ENCODE results near the gene FDXR.
"Not testable (repeated sequence)": the region's sequence is repeated elsewhere in the genome, so short reads cannot be mapped to it uniquely, and the experiment has no call there.

FDXR gene

DNA sequence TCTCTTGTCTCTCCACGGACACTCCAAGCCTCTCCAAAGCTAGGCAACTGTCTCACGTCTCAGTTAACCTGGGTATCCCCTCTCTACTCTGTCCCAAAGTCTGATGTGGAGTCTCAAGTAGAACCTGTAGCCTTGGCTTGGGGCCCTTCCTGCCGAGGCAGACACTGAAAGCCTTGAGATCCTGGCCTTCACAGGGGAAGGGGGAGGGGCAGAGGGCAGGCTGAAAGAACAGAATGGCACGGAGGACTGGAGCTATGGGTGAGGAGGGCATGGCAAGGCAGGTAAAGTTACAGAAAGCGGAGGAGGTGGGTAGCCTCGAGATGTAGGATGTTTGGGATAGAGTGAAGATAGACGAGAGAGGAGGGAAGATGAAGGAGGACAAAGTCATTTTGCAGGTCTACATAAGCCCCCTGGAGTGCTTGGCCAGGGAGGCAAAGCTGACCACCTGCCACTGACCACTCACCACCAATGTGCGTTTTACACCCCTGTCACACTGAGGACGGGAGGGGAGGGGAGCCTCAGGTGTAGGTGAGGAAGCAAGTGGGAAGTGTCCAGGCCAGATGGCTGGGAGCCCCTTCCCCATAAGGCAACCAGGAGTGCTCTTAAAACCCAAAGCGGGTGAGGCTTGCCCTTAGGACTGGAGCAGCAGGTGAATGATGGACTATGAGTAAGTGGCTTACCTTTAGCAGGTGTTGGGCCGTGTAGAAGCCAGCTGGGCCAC is 1.3 kb downstream of the FDXR start:
- DNase-seq (ENCODE audit: low read depth in 2 of 2), result no peak

- DNase-seq (ENCODE audit: low read depth in 2 of 2), result no peak
Measured at GRCh38 chr17:74870512-74870911, 2.3 kb downstream of the FDXR start.

GRCh38 chr17:74870028-74870427 is 2.8 kb downstream of the FDXR start:
- DNase-seq (ENCODE audit: low read depth in 2 of 2), result not testable (repeated sequence)

GRCh38 chr17:74868908-74869255 is 3.9 kb downstream of the FDXR start:
- no peak for DNase-seq (ENCODE audit: low read depth in 2 of 2)

DNA sequence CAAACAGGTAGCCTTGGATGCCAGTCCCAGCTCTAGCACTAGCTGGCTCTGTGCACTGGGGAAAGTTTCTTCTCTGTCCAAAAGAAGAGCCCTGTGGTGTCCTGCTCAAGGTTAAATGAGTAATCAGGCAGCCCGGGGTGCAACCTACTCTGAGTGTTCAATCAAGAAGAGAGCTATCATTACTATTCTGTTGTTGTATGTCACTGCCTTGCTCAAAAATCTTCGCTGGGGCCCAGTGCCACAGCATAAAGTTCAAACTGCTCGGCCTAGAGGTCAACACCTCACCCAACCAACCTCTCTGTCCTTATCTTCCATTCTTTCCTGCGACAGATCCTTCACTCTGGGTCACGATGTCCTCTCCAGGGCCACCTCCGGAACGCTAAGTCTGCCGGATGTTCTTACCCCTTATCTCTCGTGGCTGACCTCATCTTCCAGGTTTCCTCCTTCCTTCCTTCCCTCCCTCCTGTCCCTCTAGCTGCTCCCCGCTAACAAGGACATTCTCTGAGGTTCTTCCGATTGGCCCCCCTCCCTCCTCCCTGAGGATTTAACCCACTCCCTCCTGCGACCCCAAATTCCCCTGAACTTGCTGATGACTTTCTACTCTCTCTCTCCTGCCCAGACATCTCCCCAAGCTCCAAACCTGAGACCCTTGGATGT is 4.4 kb downstream of the FDXR start:
- DNase-seq (ENCODE audit: low read depth in 2 of 2), result no peak

- DNase-seq (ENCODE audit: low read depth in 2 of 2), result no peak
Measured at GRCh38 chr17:74866198-74866835, 6.5 kb downstream of the FDXR start.

DNA sequence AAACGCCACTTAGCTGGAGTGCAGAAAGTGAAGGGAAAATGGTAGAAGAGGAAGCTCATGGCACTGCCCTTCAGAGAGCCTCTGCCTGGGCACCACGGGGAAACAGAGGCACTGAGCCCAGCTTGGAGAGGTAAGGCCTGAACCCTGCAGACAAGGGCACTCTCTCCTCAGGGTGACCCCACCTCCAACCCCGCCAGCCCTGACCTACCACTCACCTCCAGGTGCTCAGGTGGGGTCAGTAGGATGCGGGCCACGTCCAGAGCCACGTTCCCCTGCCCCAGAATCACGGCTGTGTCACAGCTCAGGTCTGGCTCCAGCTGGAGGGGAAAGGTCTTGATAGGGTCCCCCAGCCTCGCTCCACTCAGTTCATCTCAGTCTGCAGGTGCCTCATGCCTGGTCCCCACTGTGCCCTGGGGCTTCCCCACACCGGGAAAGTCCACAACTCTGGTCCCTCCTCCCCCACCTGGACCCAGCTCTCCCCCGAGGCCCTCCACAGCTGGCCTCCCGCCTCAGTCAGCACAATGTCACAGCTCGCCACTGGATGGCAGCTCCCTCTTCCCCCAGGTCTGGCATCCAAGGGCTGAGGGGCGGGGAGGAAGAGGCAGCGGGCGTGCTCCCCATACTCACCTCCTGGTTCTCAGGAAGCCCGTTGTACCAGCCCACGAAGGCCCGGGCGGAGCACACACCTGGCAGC is 7.1 kb downstream of the FDXR start:
- no peak for DNase-seq (ENCODE audit: low read depth in 2 of 2)

DNA sequence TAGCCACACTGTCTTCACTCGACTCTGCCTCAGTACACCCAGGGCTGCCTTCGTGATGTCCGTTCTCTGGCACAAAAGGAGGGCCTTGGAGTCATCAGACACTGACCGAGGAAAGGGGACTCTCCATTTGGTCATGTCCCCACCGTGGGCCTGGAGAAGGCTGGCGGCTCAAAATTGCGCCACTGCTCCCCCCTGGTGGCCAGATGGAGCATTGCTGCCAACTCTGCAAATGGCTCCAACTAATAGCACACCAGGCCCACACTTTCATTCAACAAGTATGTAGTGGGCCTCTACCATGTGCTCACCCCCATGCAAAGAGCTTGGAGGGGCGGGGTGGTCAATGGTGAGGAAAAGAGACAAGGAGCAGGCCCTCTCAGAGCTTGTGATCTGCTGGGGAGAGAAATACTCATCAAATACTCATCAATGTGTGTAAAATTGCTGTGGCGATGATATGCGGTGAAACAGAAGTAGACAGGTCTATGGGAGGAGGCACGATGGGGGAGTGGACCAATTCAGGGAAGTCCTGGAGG is 7.9 kb downstream of the FDXR start:
- peak; percentile 51 to 68 for DNase-seq (ENCODE audit: low read depth in 2 of 2)

GRCh38 chr17:74864297-74864865 is 8.4 kb downstream of the FDXR start:
- no peak for DNase-seq (ENCODE audit: low read depth in 2 of 2)

DNA sequence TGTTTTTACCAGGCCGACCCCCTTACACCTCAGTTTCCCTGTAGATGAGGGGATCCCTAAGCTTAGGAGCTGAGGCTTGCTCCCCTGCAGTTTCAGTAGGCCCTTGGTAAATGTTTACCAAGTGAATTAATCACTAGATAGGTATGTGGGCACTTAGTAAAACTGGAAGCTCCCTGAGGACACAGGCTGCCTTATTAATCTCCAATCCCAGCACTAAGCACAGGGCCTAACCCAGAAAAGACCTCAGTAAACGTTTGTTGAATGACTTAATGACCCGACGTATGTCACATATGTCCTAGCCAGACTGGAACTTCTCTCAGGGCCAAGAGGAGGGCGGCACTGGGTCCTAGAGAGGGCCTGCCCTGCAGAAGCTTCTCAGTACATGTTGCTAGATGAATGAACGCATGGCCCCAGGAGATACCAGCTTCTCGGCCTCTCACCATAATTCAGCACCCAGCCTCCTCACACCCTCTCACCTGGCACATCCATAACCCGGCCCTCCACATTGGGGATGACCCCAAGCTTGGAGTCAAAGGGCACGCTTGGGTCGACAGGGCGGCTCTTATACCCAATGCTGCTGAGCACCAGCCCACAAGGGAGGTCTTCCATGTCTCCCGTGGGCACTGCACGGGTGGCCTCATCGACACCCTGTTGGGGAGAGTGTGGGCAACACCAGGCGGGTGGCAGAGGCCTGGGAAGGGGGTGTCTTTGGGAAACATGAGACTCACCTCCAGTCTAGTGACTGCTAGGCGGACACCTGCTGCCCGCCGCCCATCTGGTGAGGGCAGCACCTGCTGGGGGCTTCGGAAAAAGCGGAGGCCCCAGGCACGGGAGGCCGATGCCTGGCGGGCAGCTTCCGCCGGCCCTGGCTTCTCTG is 9.1 kb downstream of the FDXR start:
- DNase-seq (ENCODE audit: low read depth in 2 of 2), result no peak

DNA sequence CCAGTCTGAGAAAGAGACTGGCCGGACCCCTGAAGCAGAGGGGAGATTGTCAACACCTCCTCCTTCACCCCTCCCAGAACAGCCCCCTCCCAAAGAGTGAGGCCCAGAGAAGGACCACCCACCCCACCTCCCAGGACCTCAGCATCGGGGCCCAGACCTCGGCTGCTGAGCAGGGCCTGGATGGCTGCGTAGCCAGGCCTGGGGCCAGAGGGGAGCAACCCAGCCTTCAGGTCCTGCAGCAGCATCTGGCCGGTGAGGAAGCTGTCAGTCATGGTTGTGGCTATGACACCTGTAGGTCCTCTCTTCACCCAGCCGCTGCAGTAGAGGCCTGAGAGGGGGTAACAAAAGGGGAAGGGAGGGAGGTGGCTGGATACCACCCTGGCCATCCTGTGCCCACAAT is 9.9 kb downstream of the FDXR start:
- DNase-seq (ENCODE audit: low read depth in 2 of 2), result no peak

- DNase-seq (ENCODE audit: low read depth in 2 of 2), result peak; percentile 48 to 72
Measured at GRCh38 chr17:74862108-74862901, 10.5 kb downstream of the FDXR start.

DNA sequence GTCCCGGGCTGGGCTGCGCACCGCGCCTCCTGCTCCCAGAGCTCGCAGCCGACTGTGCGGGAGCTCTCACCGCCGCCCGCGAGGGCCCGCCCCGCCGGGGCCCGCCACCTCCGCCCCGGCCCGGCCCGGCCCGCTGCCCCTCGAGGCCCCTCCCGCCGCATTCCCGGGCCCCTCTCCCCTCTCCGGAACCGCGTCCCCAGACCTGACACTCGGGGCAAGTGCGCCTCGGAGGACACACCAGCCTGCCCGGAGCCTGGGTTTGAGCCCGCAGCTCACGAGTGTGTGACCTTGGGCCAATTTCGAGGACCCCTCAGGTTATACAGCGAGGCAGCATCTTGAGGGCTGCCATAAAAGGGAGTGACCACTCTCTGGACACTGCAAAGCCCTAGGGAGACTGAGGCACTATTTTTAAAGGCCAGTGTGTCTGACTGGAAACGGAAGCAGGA is 11.1 kb downstream of the FDXR start:
- DNase-seq (ENCODE audit: low read depth in 2 of 2), result no peak

GRCh38 chr17:74860872-74861661 is 11.7 kb downstream of the FDXR start:
- DNase-seq (ENCODE audit: low read depth in 2 of 2), result no peak

- no peak for DNase-seq (ENCODE audit: low read depth in 2 of 2)
Measured at GRCh38 chr17:74860229-74860871, 12.4 kb downstream of the FDXR start.

DNA sequence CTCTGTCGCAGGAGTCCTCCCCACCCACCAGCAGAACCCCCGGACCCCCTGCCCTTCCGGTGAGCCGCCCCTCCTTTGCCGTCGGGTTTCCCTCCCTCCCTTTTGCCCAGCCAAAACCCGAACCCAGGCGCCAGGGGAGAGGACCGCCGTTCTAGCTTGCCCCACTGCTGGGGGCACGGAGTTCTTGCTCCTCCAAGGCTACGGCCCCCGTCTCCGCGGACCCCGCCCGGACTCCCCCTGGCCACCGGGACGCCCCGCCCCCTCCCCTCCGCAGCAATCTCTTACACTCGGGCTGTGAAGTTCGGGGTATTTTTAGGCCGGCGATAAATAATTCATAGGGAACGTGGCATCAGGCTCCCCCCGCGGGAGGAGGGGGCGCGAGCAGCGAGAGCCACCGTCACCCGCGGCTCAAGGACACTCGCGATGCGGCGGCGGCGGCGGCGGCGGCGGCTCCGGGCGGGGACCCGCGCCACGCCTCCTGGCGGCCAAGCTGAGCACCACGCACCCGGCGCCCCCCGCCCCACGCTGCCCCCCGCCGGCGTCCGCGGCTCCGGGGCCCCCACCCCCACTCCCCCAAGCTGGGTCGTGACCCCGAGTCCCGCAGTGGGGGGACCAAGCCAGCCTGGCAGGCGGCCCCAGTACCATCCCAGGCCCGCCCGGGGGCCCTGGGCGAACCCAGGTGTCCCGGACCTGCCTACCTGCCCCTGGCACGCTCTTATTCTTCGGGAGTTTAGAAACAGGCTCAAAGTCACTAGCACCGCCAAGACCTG is 13.2 kb downstream of the FDXR start, which contains the start of gene GRIN2C:
Gene GRIN2C (minus strand): TSS at position 427 of the 770 bp plus-strand sequence. CDS start 4,793 bp downstream, outside the sequence.
- no peak for DNase-seq (ENCODE audit: low read depth in 2 of 2)

DNA sequence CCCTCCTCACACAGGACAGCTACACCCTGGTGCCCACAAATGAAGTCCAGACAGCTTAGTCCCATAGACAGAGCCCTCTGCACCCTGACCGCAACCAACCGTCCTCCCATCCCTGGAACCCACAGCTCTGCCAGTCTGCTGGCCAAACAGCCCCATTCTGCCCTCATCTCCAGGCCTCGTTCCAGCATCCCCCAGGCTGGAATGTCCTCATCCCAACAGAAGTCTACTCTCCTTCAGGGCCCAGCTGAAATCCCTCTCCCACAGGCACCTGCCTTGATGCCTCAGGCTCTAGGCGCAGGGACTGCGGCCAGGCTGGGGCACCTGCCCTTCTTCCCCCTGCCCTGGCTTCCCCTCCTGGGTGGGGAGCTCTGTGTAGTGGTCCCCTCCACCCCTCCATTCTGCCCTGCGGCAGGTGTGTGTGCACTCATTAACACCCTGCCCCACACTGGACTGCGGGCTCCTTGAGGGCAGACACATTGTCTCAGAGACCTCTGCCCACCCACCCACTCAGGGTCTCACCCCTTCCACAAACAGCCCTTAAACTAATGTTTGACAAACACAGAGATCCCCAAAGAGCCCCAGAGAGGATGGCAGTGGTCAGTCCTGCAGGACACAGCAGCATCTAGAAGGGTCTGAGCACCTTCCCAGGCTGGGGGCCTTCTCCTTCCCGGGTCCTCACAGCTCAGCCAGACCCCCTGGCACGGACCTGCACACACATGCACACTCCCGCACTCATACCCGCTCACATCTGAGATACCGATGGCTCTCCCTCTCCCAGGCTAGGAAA is 13.9 kb downstream of the FDXR start:
- DNase-seq (ENCODE audit: low read depth in 2 of 2), result no peak
